Upper lobe of right lung (tissue), 1 donor: ENCODE measurements around the gene FOXR1. TPM values are rescaled to one million over a fixed set of nuclear protein-coding genes. Genes with fewer than 3 reads are reported as not detected.

Source experiments
- ATAC-seq: fragments of 200-7000 bp; cut with Tn5 transposase; one replicate; pipeline ENCODE4 v1.9.1; 2020; ENCODE audit warnings: mild to moderate bottlenecking, moderate library complexity
- DNase-seq: peaks from one replicate; pipeline ENCODE4 v3.0.0-alpha.2; 2020
- H3K27ac ChIP-seq: fragments of 200-600 bp; one replicate; pipeline ENCODE4 v1.8.0; 2022
- H3K27me3 ChIP-seq: fragments of 200-600 bp; one replicate; pipeline ENCODE4 v1.8.0; 2022; ENCODE audit warnings: mild to moderate bottlenecking
- H3K36me3 ChIP-seq: fragments of 200-600 bp; one replicate; pipeline ENCODE4 v1.8.0; 2022
- H3K4me1 ChIP-seq: fragments of 200-600 bp; one replicate; pipeline ENCODE4 v1.8.0; 2022
- H3K4me3 ChIP-seq: fragments of 200-600 bp; one replicate; pipeline ENCODE4 v1.8.0; 2022; ENCODE audit warnings: mild to moderate bottlenecking
- H3K9me3 ChIP-seq: fragments of 200-600 bp; one replicate; pipeline ENCODE4 v1.8.0; 2022
- CTCF ChIP-seq: fragments of 200-600 bp; IDR thresholded peaks from one replicate; pipeline ENCODE4 v1.8.0; 2022; ENCODE audit warnings: antibody characterized with exemption
- intact Hi-C: fragments of 100-400 bp; cut with DNase I; formaldehyde crosslinking; loops from one replicate; pipeline ENCODE4 v1.11.0; 2022
- long read RNA-seq: library from polyadenylated mRNA; unstranded; transcript quantifications from one replicate; pipeline ENCODE4 v2.0.0, GENCODE V29; 2021
- total RNA-seq: library from RNA; stranded (reverse); fragmentation: NEBNext Ultra II Directional; extraction: Animal tissue kit (Norgen Biotek cat#: 25700); gene quantifications from one replicate; pipeline ENCODE4 v1.2.1, GENCODE V29; 2021
- donor health status: DM: no; HTN: yes; CAD: no; lungs with severe emphysema.

The FOXR1 gene
- total RNA-seq = not detected
- long read RNA-seq = 0 reads

GRCh38 chr11:118971646-118972045 lies at the start of gene FOXR1:
FOXR1 (plus strand) TSS chr11:118971761; CDS start chr11:118971932, 171 bp downstream.
- intact Hi-C loops = no loop called here
- H3K4me3 ChIP-seq = no peak within 1 kb of the TSS
- no peak for TF ChIP-seq CTCF
- peaks cover 6% of the 10 kb centered on the region for H3K27me3 ChIP-seq
- DNase-seq (no peak), ATAC-seq (no peak)
- H3K4me1 ChIP-seq = no peaks in the 10 kb centered on the region
- H3K9me3 ChIP-seq = no peaks in the 10 kb centered on the region
- no peak within 1 kb of the TSS for H3K27ac ChIP-seq
- H3K36me3 ChIP-seq = no peaks in the 10 kb centered on the region

GRCh38 chr11:118921929-118922744 lies 49.4 kb upstream of the FOXR1 start:
- intact Hi-C loops = no loop called here
- H3K4me1 ChIP-seq = peaks cover 62% of the 10 kb centered on the region
- ATAC-seq (peak; percentile 61), DNase-seq (peak; percentile 91)
- H3K9me3 ChIP-seq = no peaks in the 10 kb centered on the region
- peak overlapping the region; percentile 88 for H3K27ac ChIP-seq
- no peaks in the 10 kb centered on the region for H3K27me3 ChIP-seq
- H3K36me3 ChIP-seq = no peaks in the 10 kb centered on the region
- H3K4me3 ChIP-seq = peak overlapping the region; percentile 95
- TF ChIP-seq CTCF = no peak

GRCh38 chr11:118922745-118923627 lies 48.6 kb upstream of the FOXR1 start:
- no peaks in the 10 kb centered on the region for H3K36me3 ChIP-seq
- peaks cover 61% of the 10 kb centered on the region for H3K4me1 ChIP-seq
- TF ChIP-seq CTCF = no peak
- no peaks in the 10 kb centered on the region for H3K27me3 ChIP-seq
- peak overlapping the region; percentile 88 for H3K27ac ChIP-seq
- H3K9me3 ChIP-seq = no peaks in the 10 kb centered on the region
- intact Hi-C loops = no loop called here
- no peak for DNase-seq
- peak overlapping the region; percentile 95 for H3K4me3 ChIP-seq
- no peak for ATAC-seq

GRCh38 chr11:118923721-118924587 lies 47.6 kb upstream of the FOXR1 start:
- intact Hi-C loops = no loop called here
- DNase-seq = peak; percentile 66

More at GRCh38 chr11:118923721-118924587, 47.6 kb upstream of the FOXR1 start:
- Histone ChIP-seq H3K27me3 (no peaks in the 10 kb centered on the region), H3K4me1 (peaks cover 56% of the 10 kb centered on the region), H3K9me3 (no peaks in the 10 kb centered on the region), H3K4me3 (peak overlapping the region; percentile 95), H3K36me3 (no peaks in the 10 kb centered on the region), H3K27ac (peak overlapping the region; percentile 88)
- ATAC-seq = no peak
- TF ChIP-seq CTCF = no peak
